Activated T-helper 2 cell treated with anti-CD3 and anti-CD28 coated beads, Interferon-gamma antibody, Interleukin-2, Interleukin-4, amounts not matched to agents 10 μg/mL and 5 μg/mL and 100 μg/mL, durations not matched to agents 14 hours and 24 hours and 36 hours (primary cell): ENCODE data around the gene CFAP97D1. TPM values are rescaled to one million over a fixed set of nuclear protein-coding genes. Genes with fewer than 3 reads are reported as not detected.
A peak's percentile ranks its signal among the peaks of the same experiment; 100 is the strongest.

Experiments
- DNase-seq: peaks from one replicate; pipeline ENCODE4 v3.0.0; 2021; ENCODE audit warnings: low spot score
- H3K27ac Mint-ChIP-seq: one replicate; pipeline ENCODE4 v1.8.0; 2021; ENCODE audit warnings: mixed read lengths
- H3K27me3 Mint-ChIP-seq: one replicate; pipeline ENCODE4 v1.8.0; 2021; ENCODE audit warnings: low read depth, mixed read lengths
- H3K36me3 Mint-ChIP-seq: one replicate; pipeline ENCODE4 v1.8.0; 2021; ENCODE audit warnings: low read depth, mixed read lengths
- H3K4me1 Mint-ChIP-seq: one replicate; pipeline ENCODE4 v1.8.0; 2021; ENCODE audit warnings: low read depth, mixed read lengths
- H3K4me3 Mint-ChIP-seq: one replicate; pipeline ENCODE4 v1.8.0; 2021; ENCODE audit warnings: low read depth, mild to moderate bottlenecking, moderate library complexity, mixed read lengths
- H3K9me3 Mint-ChIP-seq: one replicate; pipeline ENCODE4 v1.8.0; 2021; ENCODE audit warnings: mixed read lengths
- intact Hi-C: fragments of 100-400 bp; cut with micrococcal nuclease; formaldehyde crosslinking; loops from one replicate; pipeline ENCODE4 v1.15.1; 2023
- total RNA-seq: library from RNA; stranded (reverse); gene quantifications from 2 replicates; pipeline ENCODE4 v1.2.3, GENCODE V29; 2022

The CFAP97D1 gene
- total RNA-seq, 1 donor from 2014 or later, result not detected

DNA sequence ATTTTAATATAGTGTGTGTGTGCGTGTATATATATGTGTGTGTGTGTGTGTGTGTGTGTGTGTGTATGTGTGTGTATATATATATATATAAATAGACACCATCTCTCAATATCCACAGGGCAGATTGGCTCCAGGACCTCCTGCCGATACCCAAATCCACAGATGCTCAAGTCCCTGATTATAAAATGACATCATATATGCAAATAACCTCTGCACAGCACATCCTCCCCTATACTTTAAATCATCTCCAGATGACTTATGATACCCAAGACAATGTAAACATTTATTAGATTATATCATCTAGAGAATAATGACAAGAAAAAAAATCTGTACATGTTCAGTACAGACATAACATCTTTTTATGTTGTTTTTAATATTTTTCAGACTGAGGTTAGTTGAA, 9.3 kb upstream of the CFAP97D1 start:
- no peak overlapping the region for H3K4me3 Mint-ChIP-seq
- no peaks in the 10 kb centered on the region for H3K27me3 Mint-ChIP-seq
- no peaks in the 10 kb centered on the region for H3K9me3 Mint-ChIP-seq
- DNase-seq, result no peak
- intact Hi-C loops, result no loop called here
- peaks cover 12% of the 10 kb centered on the region for H3K36me3 Mint-ChIP-seq
- H3K4me1 Mint-ChIP-seq, result peaks cover 6% of the 10 kb centered on the region
- H3K27ac Mint-ChIP-seq, result no peak overlapping the region

DNA sequence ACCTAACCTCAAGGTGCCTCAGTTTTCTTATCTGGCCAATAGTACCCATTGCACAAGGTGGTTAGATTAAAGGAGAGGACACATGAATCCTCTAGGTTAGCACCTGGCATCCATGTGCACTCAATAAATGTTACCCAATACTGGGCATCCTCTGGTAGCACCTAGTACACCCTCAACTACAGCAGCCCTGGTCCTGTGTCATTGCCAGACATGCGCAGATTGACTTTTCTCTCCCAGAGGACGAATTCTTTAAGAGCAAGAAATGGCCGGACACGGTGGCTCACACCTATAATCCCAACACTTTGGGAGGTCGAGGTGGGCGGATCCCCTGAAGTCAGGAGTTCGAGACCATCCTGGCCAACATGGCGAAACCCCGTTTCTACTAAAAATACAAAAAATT, 8.8 kb upstream of the CFAP97D1 start:
- Mint-ChIP-seq H3K27ac (no peak overlapping the region), H3K9me3 (no peaks in the 10 kb centered on the region), H3K4me1 (peaks cover 6% of the 10 kb centered on the region), H3K27me3 (no peaks in the 10 kb centered on the region), H3K4me3 (no peak overlapping the region), H3K36me3 (peaks cover 12% of the 10 kb centered on the region)
- DNase-seq, result no peak
- intact Hi-C loops, result no loop called here

DNA sequence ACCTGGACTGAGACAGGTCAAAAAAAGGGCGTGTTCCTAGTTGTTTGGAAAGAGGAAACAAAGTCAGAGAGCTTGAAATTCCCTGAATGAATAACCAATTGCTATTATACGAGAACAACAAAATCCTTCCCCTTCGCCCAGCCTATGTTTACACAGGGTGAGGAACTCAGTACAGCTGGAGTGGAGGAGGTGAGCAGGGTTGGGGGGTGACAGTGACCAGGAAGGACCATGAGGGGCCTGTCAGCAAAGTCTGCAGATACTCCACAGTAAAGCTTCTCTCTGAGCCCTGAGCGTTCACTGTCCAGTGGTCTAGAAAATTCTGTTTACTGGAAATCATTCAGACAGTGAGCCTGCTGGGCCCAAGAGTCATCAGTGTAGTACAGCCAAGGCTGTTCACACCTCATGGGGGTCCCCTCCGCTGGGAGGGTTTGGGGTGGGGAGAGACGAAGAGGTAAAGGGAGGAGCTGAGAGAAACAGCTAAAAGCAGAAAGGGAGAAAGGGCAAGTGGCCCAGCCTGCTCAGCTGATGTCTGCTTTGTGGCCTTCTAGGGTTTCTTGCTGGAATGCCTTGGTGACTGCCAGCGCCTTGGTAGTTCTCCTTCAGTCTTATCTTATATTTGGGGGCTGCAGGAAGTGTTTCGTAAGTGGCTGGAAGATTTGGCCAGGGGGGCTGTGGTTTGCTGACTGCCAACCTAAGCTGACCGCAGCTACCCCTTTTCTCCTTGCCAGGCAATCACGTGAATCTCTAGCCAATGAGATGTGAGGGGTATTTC, 7.2 kb upstream of the CFAP97D1 start:
- Mint-ChIP-seq H3K4me1 (peaks cover 7% of the 10 kb centered on the region), H3K36me3 (peaks cover 12% of the 10 kb centered on the region), H3K27ac (no peak overlapping the region), H3K9me3 (no peaks in the 10 kb centered on the region), H3K4me3 (no peak overlapping the region), H3K27me3 (no peaks in the 10 kb centered on the region)
- intact Hi-C loops, result no loop called here
- no peak for DNase-seq

DNA sequence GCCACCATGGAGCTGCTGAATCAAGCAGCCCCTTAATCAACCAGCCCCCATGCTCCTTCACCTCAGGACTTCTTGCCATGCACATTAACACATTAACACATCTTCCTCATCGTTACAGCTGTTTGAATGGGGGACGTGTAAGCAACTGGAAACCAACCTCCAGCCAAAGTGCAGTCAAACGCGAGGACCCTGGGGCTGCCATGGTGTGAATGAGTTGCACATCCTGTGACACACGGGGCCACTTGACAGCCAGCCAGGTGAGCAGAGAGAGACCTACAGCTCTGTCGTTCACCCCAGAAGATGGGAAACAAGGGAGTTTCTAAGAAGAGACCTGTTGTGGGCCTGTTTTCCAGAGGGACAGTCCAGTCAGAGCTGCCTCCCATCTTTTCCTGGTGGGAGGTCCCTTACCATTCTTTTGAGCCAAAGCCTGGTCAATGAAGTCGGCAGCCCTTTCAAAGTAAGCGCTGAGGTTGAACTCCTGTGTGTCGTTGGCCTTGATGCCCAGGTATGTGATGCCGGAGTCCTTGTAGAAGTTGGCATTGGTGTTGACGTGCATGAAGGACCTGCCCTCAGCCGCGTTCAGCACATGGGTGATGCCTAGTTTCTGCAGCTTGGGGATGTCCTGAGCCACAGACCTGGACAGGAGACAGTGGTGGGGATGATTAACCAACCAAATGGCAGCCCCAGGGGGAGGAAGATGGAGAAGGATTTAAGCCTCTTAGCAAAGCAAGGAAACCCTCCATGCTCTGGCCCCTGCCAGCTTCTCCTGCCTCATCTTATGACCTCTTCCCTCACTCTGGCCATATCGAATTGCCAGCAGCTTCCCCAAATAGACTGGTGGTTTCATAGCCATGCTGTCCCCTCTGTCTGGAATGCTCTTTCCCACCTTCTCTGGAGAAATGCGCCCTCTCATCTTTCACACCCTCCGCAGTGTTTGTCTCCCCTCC, 5.7 kb upstream of the CFAP97D1 start:
- H3K36me3 Mint-ChIP-seq, result peaks cover 12% of the 10 kb centered on the region
- DNase-seq, result no peak
- no peaks in the 10 kb centered on the region for H3K9me3 Mint-ChIP-seq
- H3K27ac Mint-ChIP-seq, result no peak overlapping the region
- H3K27me3 Mint-ChIP-seq, result peaks cover 4% of the 10 kb centered on the region
- intact Hi-C loops, result no loop called here
- no peak overlapping the region for H3K4me3 Mint-ChIP-seq
- H3K4me1 Mint-ChIP-seq, result peaks cover 11% of the 10 kb centered on the region

DNA sequence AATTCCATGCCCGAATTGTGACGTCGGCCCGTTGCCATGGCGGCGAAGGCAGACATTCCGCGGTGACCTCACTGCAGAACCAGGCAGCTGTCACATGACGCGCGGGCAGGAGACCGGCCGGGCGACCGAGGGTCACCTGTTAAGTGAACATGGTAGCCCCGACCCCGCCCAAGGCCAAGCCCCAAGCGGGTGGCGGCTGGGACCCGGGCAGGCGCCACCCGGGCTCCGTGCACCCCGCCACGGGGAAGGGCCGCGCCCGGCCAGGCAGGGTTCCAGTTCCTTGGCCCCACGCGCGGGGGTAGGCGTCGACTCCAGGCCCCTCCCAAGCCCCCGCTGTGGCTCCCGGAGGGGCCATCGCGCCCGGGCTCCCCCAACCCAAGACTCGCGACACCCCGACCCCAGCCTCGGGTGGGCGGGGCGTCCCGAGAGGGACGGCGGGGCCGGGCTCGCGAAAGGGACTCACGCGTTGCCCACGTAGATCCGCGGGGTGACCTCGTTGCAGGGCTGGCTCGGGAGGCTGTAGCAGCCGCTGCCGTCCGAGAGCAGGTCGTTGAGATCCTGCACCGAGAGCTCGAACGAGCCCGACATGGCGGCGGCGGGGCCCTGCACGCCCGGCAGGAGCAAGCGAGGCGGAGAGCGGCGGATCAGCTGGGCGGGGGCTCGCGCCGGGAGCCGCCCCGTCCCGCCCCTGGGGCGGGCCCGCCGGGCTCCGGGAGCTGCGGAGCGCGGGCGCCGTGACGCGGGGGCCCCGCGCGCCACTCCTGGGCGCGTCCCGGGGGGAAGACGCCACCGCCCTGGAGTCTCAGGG, 1.7 kb upstream of the CFAP97D1 start, which contains the start of gene DUSP3:
TSS of gene DUSP3 (minus strand) at position 641 of the 808 bp plus-strand sequence. CDS start at position 588, 53 bp downstream.
- H3K9me3 Mint-ChIP-seq, result no peaks in the 10 kb centered on the region
- H3K27me3 Mint-ChIP-seq, result peaks cover 40% of the 10 kb centered on the region
- peaks cover 7% of the 10 kb centered on the region for H3K4me1 Mint-ChIP-seq
- DNase-seq, result peak; percentile 71
- peaks cover 6% of the 10 kb centered on the region for H3K36me3 Mint-ChIP-seq
- H3K4me3 Mint-ChIP-seq, result peak within 1 kb of the TSS; percentile 83
- intact Hi-C loops, result no loop called here
- no peak within 1 kb of the TSS for H3K27ac Mint-ChIP-seq

DNA sequence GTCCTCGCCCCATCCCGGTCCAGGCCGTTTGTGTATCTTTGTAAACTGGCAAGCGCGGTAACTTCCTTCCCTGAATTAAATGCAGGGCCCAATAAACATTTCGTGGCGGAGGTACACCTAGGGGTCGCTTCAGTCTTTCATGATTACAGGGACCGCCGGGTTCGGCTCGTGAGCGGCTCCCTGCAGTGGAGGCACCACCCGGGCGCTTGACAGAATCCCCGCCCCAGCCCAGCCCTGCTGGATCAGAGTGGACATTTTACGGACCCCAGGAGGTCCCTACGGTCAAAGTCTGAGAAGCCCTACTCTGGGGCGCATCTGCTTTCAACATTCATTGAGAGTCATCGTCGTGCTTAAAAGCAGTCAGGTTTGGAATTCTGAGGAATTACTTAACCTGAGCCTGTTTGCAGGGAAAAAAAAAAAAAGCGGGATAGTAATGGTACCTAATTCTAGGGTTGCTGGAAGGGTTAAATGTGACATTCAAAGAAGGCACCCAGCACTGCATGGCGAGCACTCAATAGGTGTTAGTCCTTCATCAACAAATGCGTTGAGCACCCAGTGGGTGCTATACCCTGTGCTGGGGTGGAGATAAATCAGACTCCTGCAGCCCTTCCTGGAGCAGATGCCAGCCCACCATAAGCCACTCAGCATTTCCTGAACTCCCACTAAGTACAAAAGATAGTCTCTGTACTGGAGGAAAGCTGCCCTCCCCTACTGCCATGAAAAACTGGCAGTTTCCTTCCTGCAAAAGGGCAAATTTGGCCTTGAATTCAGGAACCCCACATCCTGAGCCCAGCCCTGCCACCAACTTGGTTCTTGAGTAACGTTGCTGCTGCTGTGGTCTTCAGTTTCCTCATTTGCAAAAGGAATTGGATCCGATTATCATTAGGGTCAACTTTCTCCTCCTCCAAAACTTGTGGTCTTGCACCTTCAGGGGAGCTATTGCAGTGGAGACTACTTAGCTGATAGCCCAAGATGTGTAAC, 800 bp upstream of the CFAP97D1 start:
- peak overlapping the region; percentile 74 for H3K4me3 Mint-ChIP-seq
- H3K4me1 Mint-ChIP-seq, result peaks cover 7% of the 10 kb centered on the region
- H3K27ac Mint-ChIP-seq, result no peak overlapping the region
- no peak for DNase-seq
- peaks cover under 1% of the 10 kb centered on the region for H3K36me3 Mint-ChIP-seq
- no peaks in the 10 kb centered on the region for H3K9me3 Mint-ChIP-seq
- intact Hi-C loops, result no loop called here
- H3K27me3 Mint-ChIP-seq, result peaks cover 45% of the 10 kb centered on the region

DNA sequence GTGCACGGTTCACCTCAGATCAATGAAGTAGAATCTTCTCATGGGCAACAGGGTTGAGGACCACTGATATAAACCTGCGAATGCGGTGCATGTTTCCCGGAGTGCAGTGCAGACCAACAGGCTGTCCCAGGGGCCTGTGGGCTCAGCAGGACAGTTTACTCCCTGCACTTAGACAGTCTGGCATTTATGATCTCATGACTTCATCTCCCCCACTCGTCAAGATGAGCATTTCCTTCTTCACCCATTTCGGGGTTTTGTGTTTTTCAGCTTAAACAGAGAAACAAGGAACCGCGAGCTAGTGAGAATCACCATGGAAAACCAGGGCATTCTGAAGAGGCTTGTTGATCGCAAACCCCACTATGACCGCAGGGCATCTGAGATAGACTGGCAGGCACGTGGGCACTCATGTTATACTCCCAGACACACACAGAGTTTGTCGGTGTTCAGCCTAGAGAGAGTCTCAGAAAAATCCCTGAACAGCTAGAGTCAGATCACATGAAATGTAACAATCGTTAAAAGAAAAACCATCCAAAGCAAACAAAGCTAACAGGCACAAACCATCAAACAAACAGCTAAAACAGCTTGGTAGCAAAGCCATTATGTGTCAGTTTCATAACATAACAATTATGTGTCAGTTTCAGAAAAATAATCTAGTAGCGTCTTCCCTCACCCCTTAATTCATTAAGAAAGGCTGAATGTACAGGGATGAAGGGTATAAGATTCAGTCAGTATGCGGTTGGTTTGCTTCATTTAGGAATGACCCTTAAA, 2.9 kb downstream of the CFAP97D1 start:
- Mint-ChIP-seq H3K27ac (no peak overlapping the region), H3K36me3 (no peaks in the 10 kb centered on the region), H3K9me3 (no peaks in the 10 kb centered on the region), H3K4me1 (peaks cover 5% of the 10 kb centered on the region), H3K4me3 (no peak overlapping the region), H3K27me3 (peaks cover 56% of the 10 kb centered on the region)
- intact Hi-C loops, result no loop called here
- DNase-seq, result no peak

DNA sequence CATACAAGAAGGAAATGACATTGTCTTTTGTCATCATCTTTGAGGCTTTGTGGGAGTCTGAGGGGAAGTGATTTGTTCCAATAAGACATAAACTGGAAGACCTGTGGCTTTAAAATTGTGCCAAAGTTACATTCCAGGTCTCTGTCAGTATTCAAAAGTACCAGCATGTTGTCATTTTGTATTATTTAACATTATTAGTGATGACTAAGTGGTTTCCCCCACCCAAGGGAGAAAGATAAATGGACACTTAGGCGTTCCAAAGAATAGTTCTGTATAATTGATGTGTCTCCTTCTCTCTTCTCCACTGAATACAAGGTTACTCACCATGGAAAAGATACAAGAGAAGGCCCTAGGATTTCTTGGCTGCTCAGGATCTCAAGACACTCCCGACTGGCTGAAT, 3.8 kb downstream of the CFAP97D1 start:
- Mint-ChIP-seq H3K4me3 (no peak overlapping the region), H3K9me3 (no peaks in the 10 kb centered on the region), H3K27me3 (peaks cover 56% of the 10 kb centered on the region), H3K27ac (no peak overlapping the region), H3K36me3 (no peaks in the 10 kb centered on the region), H3K4me1 (peaks cover 5% of the 10 kb centered on the region)
- DNase-seq, result no peak
- intact Hi-C loops, result no loop called here

DNA sequence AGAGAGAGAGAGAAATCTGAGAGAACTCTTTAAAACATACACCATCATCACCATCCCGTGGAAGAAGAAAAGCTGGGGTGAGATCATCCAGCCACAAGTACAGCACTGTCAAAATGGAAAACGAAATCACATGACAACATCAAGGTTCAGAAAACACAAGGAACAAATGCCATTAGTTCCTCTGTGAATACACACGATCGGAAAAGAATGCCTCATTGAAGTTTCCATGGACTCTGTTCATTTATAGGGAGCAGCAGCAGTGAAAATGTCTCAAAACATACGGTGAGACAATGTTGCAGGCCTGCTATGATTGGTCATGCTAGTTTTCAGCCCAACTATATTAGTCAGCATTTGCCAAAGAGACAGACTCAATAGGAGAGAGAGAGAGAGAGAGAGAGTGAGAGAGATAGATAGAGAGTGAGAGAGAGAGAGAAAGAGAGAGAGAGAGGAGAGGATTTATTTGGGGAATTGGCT, 4.4 kb downstream of the CFAP97D1 start:
- intact Hi-C loops, result no loop called here
- H3K36me3 Mint-ChIP-seq, result no peaks in the 10 kb centered on the region
- no peak overlapping the region for H3K27ac Mint-ChIP-seq
- H3K27me3 Mint-ChIP-seq, result peaks cover 50% of the 10 kb centered on the region
- no peaks in the 10 kb centered on the region for H3K9me3 Mint-ChIP-seq
- DNase-seq, result no peak
- H3K4me1 Mint-ChIP-seq, result peaks cover under 1% of the 10 kb centered on the region
- no peak overlapping the region for H3K4me3 Mint-ChIP-seq

DNA sequence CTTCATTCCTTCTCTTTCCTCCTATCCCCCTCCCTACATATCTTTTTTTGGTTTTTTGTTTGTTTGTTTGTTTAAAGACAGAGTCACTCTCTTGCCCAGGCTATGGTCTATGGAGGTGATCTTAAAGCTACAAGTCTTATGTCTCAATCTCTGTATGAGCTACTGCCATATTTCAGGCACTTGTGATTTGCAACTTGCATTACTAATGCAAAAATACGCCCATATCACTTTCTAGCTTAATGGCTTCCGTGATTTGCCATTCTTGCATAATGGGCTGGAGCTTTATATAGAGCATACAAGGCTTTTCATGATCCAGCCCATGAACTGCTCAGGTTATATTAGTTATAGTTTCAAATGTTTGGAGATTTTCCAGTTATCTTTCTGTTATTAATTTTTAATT, 7.5 kb downstream of the CFAP97D1 start:
- no peaks in the 10 kb centered on the region for H3K4me1 Mint-ChIP-seq
- H3K9me3 Mint-ChIP-seq, result no peaks in the 10 kb centered on the region
- no peaks in the 10 kb centered on the region for H3K36me3 Mint-ChIP-seq
- no peak overlapping the region for H3K4me3 Mint-ChIP-seq
- H3K27me3 Mint-ChIP-seq, result peaks cover 25% of the 10 kb centered on the region
- H3K27ac Mint-ChIP-seq, result no peak overlapping the region
- intact Hi-C loops, result no loop called here
- no peak for DNase-seq

DNA sequence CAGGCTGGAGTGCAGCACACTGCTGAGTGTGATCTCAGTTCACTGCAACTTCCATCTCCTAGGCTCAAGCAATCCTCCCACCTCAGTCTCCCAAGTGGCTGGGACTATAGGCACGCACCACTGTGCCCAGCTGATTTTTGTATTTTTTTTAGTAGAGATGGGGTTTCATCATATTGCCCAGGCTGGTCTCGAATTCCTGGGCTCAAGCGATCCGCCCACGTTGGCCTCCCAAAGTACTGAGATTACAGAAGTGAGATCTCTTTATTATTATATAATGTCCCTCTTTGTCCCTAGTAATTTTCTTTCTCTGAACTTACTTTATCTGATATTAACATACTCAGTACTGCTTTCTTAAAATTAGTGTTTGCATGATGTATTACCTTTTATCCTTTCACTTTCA, 8.3 kb downstream of the CFAP97D1 start:
- H3K36me3 Mint-ChIP-seq, result no peaks in the 10 kb centered on the region
- no peak for DNase-seq
- no peak overlapping the region for H3K27ac Mint-ChIP-seq
- no peaks in the 10 kb centered on the region for H3K4me1 Mint-ChIP-seq
- no peaks in the 10 kb centered on the region for H3K9me3 Mint-ChIP-seq
- no peak overlapping the region for H3K4me3 Mint-ChIP-seq
- peaks cover 23% of the 10 kb centered on the region for H3K27me3 Mint-ChIP-seq
- intact Hi-C loops, result no loop called here
